ENCODE measurements around the gene RIPOR3.

DNA sequence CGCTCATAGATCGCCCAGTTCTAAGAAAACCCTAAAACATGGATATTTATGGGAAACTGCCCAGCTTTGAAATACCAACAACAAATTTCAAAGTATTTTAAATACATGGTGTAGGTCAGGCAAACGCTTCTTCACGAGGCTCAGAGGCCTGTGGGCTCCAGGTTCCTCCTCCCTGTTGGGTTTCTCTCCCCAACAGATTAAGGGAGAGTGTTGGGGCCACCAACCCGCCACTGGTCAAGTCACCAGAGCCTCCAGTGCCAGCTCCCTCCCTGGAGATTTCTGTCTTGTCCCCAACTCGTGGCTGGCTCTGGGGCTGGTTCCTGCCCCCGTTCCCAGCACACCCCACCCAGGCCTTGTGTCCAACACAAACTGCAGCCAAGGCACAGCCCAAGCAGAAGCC is 93.3 kb downstream of the RIPOR3 start:
- no peak for TF ChIP-seq POLR2A (IDR thresholded peaks at IDR 0.05; ENCODE audit: low read depth, low read length)
- TF ChIP-seq POLR2AphosphoS5 (IDR thresholded peaks at IDR 0.05; ENCODE audit: low read depth, low read length): no peak
- TF ChIP-seq TAF1 (IDR thresholded peaks at IDR 0.05; ENCODE audit: borderline replicate concordance, low read depth, low read length): no peak
